Breast epithelium (tissue), 4 donors: ENCODE results near the gene C9orf152. TPM values are rescaled to one million over a fixed set of nuclear protein-coding genes. Genes with fewer than 3 reads are reported as not detected.
A peak's percentile ranks its signal among the peaks of the same experiment; 100 is the strongest.

Experiments
- DNase-seq, 2 donors: peaks; one replicate each; pipeline ENCODE4 v3.0.0-alpha.2; 2019; ENCODE audit warnings: low spot score in 2 of 2
- H3K27ac ChIP-seq, 2 donors: fragments of 200-600 bp; sonication (generic) in 1 of 2; one replicate each; pipeline ENCODE4 v1.5.1; 2016 to 2019; ENCODE audit warnings: mild to moderate bottlenecking in 1 of 2
- H3K27me3 ChIP-seq, 2 donors: fragments of 200-600 bp; sonication (generic) in 1 of 2; one replicate each; pipeline versions ENCODE4 v1.5.1 to v1.6.0; 2017 to 2019; ENCODE audit warnings: control low read depth in 1 of 2, mild to moderate bottlenecking in 1 of 2
- H3K36me3 ChIP-seq: fragments of 200-600 bp; one replicate; pipeline ENCODE4 v1.5.1; 2019
- H3K4me1 ChIP-seq, 2 donors: fragments of 200-600 bp; sonication (generic); one replicate each; pipeline ENCODE4 v1.5.1; 2016 to 2019; ENCODE audit warnings: control low read depth in 1 of 2
- H3K4me3 ChIP-seq, 3 donors: fragments of 200-600 bp; sonication (generic); 1 replicate in 2 of 3; 2 replicates in 1 of 3; pipeline ENCODE4 v1.5.1; 2016 to 2019; ENCODE audit warnings: mild to moderate bottlenecking in 3 of 3, moderate library complexity in 2 of 3
- H3K9me3 ChIP-seq, 2 donors: fragments of 200-600 bp; sonication (generic) in 1 of 2; one replicate each; pipeline ENCODE4 v1.5.1; 2016 to 2019; ENCODE audit warnings: control low read depth in 1 of 2
- POLR2A ChIP-seq: fragments of 450-650 bp; IDR thresholded peaks from one replicate; pipeline ENCODE4 v1.6.1; 2016; ENCODE audit warnings: antibody characterized with exemption, mild to moderate bottlenecking, moderate library complexity
- POLR2AphosphoS5 ChIP-seq, 3 donors: sonication (generic); formaldehyde crosslinking; IDR thresholded peaks; one replicate each; pipeline ENCODE4 v1.6.1; 2017; ENCODE audit warnings: antibody characterized with exemption in 3 of 3
- intact Hi-C: fragments of 100-400 bp; cut with DNase I; formaldehyde crosslinking; loops from one replicate; pipeline ENCODE4 v1.15.1; 2023; ENCODE audit warnings: low total_unique reads
- total RNA-seq, 3 donors: library from RNA; depleted of rRNA; stranded (reverse); fragments of >200 nt; gene quantifications; one replicate each; pipeline ENCODE4 v1.1.0, GENCODE V29; 2016
- TF ChIP-seq, protein P1 (sequence below), 3 donors: fragments of 450-650 bp; IDR thresholded peaks; one replicate each; pipeline ENCODE4 v1.5.1; 2016 to 2017; ENCODE audit warnings: antibody characterized with exemption in 3 of 3, mild to moderate bottlenecking in 3 of 3, moderate library complexity in 3 of 3

C9orf152 gene
- total RNA-seq, 3 donors from 2014 or later = 7.9 to 10.2 TPM; not detected in 1

GRCh38 chr9:110183208-110184145 lies 24.5 kb downstream of the C9orf152 start:
- Histone ChIP-seq H3K9me3 (no peaks in the 10 kb centered on the region), H3K27me3 (no peaks in the 10 kb centered on the region), H3K27ac (no peak overlapping the region), H3K4me1 (no peaks in the 10 kb centered on the region), H3K4me3 (no peak overlapping the region), H3K36me3 (no peaks in the 10 kb centered on the region)
- DNase-seq = peak; percentile 59
- TF ChIP-seq, protein P1, sequence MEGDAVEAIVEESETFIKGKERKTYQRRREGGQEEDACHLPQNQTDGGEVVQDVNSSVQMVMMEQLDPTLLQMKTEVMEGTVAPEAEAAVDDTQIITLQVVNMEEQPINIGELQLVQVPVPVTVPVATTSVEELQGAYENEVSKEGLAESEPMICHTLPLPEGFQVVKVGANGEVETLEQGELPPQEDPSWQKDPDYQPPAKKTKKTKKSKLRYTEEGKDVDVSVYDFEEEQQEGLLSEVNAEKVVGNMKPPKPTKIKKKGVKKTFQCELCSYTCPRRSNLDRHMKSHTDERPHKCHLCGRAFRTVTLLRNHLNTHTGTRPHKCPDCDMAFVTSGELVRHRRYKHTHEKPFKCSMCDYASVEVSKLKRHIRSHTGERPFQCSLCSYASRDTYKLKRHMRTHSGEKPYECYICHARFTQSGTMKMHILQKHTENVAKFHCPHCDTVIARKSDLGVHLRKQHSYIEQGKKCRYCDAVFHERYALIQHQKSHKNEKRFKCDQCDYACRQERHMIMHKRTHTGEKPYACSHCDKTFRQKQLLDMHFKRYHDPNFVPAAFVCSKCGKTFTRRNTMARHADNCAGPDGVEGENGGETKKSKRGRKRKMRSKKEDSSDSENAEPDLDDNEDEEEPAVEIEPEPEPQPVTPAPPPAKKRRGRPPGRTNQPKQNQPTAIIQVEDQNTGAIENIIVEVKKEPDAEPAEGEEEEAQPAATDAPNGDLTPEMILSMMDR (IDR thresholded peaks at IDR 0.05) = peak; percentile 76 to 85 (median 82)
- TF ChIP-seq POLR2A = no peak
- intact Hi-C loops = no loop called here

GRCh38 chr9:110180511-110181434 lies 27.2 kb downstream of the C9orf152 start:
- Histone ChIP-seq H3K27ac (peak overlapping the region; percentile 13 to 22), H3K36me3 (no peaks in the 10 kb centered on the region), H3K4me1 (no peaks in the 10 kb centered on the region), H3K9me3 (no peaks in the 10 kb centered on the region), H3K27me3 (no peaks in the 10 kb centered on the region), H3K4me3 (no peak overlapping the region)
- TF ChIP-seq, protein P1 (IDR thresholded peaks at IDR 0.05) = no peak
- TF ChIP-seq POLR2A (no peak), POLR2AphosphoS5 (IDR thresholded peaks at IDR 0.05) (no peak)
- DNase-seq = no peak
- intact Hi-C loops = no loop called here

DNA sequence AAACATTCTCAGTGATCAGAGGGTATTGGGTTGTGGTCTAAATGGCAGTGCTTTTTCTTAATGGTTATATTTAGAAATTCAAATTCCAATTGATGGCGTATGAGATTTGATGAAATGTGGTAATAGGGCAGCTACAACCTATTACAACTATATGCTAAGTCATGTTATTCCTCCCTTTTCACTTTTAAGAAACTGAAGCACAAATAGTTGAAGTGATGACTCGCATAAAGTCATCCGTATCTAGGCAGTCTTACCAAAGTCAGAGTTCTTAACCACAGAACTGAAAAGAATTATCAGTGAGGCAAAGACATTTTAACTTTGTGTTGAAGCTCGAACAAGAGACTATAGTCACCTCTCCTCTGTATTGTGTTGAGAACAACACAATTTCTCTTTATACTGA lies 28.2 kb downstream of the C9orf152 start:
- TF ChIP-seq, protein P1 (IDR thresholded peaks at IDR 0.05) = no peak
- no peak for TF ChIP-seq POLR2A
- H3K4me1 ChIP-seq = no peaks in the 10 kb centered on the region
- no peak overlapping the region for H3K4me3 ChIP-seq
- H3K27me3 ChIP-seq = no peaks in the 10 kb centered on the region
- no peaks in the 10 kb centered on the region for H3K36me3 ChIP-seq
- DNase-seq = no peak
- H3K9me3 ChIP-seq = no peaks in the 10 kb centered on the region
- no peak overlapping the region for H3K27ac ChIP-seq
- intact Hi-C loops = no loop called here

- no peaks in the 10 kb centered on the region for H3K27me3 ChIP-seq
- no peaks in the 10 kb centered on the region for H3K36me3 ChIP-seq
- H3K9me3 ChIP-seq = no peaks in the 10 kb centered on the region
- TF ChIP-seq, protein P1 (IDR thresholded peaks at IDR 0.05) = no peak
- TF ChIP-seq POLR2AphosphoS5 (IDR thresholded peaks at IDR 0.05) (no peak), POLR2A (no peak)
- DNase-seq = no peak
- H3K4me1 ChIP-seq = no peaks in the 10 kb centered on the region
- H3K4me3 ChIP-seq = no peak overlapping the region
- intact Hi-C loops = no loop called here
- no peak overlapping the region for H3K27ac ChIP-seq
Measured at GRCh38 chr9:110178281-110178680, 29.7 kb downstream of the C9orf152 start.
